Heart left ventricle (tissue), 13 donors: ENCODE measurements around the gene SERPINA9.

Experiments
- POLR2A ChIP-seq, 2 donors: fragments of 450-650 bp; IDR thresholded peaks; one replicate each; pipeline ENCODE4 v1.6.1; 2017; ENCODE audit warnings: antibody characterized with exemption in 2 of 2, mild to moderate bottlenecking in 2 of 2, moderate library complexity in 2 of 2
- TF ChIP-seq, protein P1 (sequence below), 12 donors: fragments of 200-600 bp; sonication (generic) in 4 of 12; IDR thresholded peaks; one replicate each; pipeline versions ENCODE4 v1.5.0 to v1.8.0; 2018 to 2022; ENCODE audit warnings: antibody characterized with exemption in 12 of 12, mild to moderate bottlenecking in 5 of 12
- donor health status: ischemic (EF 13 %, LVEDD 7.1; RV severe dilation, severe dysfunction).
- donor health status: DM: no; HTN: yes; CAD: no.
- donor health status: DM: no; HTN: no; CAD: no.
- donor health status: ischemic (EF 25% LVEDD 6.9; RV normal size, moderate dysfunction).
- donor health status: ischemic (EF 25% LVEDD 5.7; RV mildly dilated, moderate dysfunction).
- donor health status: ischemic (EF 35%, LVEDD 5.7; RV mildly dilated, moderate dysfunction).
- donor health status: nonischemic (EF 11% LVEDD 7.7; RV severe dilation, severe dysfunction).
- donor health status: DM: yes; HTN: yes; CAD: no.
- donor health status: PGD.
- donor health status: ischemic (EF 29% LVEDD 5.4; RV normal size, mild dysfunction).
- donor health status: nonischemic (EF 23%, LVEDD 6.1; RV moderate dilation, normal function).

DNA sequence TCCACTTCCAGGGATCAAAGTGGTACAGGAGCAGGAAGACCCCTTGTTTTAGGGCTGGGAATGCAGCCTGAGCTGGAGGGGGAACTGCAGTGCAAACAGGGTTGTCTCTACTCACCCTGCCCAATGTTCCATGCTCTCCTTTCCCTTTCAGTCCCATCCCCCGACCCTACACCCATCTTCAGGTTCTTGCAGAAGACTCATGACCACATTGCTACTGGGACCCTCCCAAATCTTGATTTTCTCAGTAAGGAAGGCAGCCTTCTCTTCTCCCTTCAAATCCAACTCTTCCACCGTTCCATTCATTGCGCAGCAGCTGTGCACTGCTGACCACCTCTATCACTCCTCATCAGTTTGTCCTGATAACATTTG is 25.3 kb downstream of the SERPINA9 start:
- TF ChIP-seq, protein P1, sequence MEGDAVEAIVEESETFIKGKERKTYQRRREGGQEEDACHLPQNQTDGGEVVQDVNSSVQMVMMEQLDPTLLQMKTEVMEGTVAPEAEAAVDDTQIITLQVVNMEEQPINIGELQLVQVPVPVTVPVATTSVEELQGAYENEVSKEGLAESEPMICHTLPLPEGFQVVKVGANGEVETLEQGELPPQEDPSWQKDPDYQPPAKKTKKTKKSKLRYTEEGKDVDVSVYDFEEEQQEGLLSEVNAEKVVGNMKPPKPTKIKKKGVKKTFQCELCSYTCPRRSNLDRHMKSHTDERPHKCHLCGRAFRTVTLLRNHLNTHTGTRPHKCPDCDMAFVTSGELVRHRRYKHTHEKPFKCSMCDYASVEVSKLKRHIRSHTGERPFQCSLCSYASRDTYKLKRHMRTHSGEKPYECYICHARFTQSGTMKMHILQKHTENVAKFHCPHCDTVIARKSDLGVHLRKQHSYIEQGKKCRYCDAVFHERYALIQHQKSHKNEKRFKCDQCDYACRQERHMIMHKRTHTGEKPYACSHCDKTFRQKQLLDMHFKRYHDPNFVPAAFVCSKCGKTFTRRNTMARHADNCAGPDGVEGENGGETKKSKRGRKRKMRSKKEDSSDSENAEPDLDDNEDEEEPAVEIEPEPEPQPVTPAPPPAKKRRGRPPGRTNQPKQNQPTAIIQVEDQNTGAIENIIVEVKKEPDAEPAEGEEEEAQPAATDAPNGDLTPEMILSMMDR (IDR thresholded peaks at IDR 0.05), result no peak
- no peak for TF ChIP-seq POLR2A (IDR thresholded peaks at IDR 0.05)
